HEK293T (cell line): ENCODE data around the gene BAHD1.

Source experiments
- CTCF ChIA-PET: fragments of 350-600 bp; formaldehyde crosslinking; extraction: SDS; loops from one replicate; lab custom pipeline; 2021; ENCODE audit warnings: antibody characterized with exemption, inconsistent platforms; lab: Yijun Ruan, JAX
- POLR2A ChIA-PET: fragments of 350-600 bp; formaldehyde crosslinking; extraction: SDS; loops from one replicate; lab custom pipeline; 2020; ENCODE audit warnings: antibody characterized with exemption, inconsistent platforms; lab: Yijun Ruan, JAX
- DNase-seq: peaks from one replicate; pipeline ENCODE4 v3.0.0; 2012; ENCODE audit warnings: mixed read lengths; ENCODE audit errors: extremely low spot score
- ARNT ChIP-seq: fragments of 450-650 bp; IDR thresholded peaks from 2 replicates; pipeline ENCODE4 v1.6.1; 2017; ENCODE audit warnings: mild to moderate bottlenecking
- BHLHE40 ChIP-seq: fragments of 450-650 bp; IDR thresholded peaks from 2 replicates; pipeline ENCODE4 v1.6.1; 2016; ENCODE audit warnings: mild to moderate bottlenecking, moderate library complexity, borderline replicate concordance
- CTBP1 ChIP-seq: fragments of 450-650 bp; IDR thresholded peaks from 2 replicates; pipeline ENCODE4 v1.6.1; 2016; ENCODE audit warnings: borderline replicate concordance
- ELF4 ChIP-seq: fragments of 450-650 bp; IDR thresholded peaks from 2 replicates; pipeline ENCODE4 v1.6.1; 2017; ENCODE audit warnings: antibody characterized with exemption
- FOXA1 ChIP-seq: fragments of 450-650 bp; IDR thresholded peaks from 2 replicates; pipeline ENCODE4 v1.6.1; 2016; ENCODE audit warnings: mild to moderate bottlenecking
- FOXK2 ChIP-seq: fragments of 450-650 bp; IDR thresholded peaks from 2 replicates; pipeline ENCODE4 v1.6.1; 2016; ENCODE audit warnings: mild to moderate bottlenecking
- FOXM1 ChIP-seq: fragments of 450-650 bp; IDR thresholded peaks from 2 replicates; pipeline ENCODE4 v1.6.1; 2017; ENCODE audit warnings: mild to moderate bottlenecking, borderline replicate concordance
- HDGF ChIP-seq: fragments of 450-650 bp; IDR thresholded peaks from 2 replicates; pipeline ENCODE4 v1.6.1; 2017; ENCODE audit warnings: antibody characterized with exemption, borderline replicate concordance
- L3MBTL2 ChIP-seq: fragments of 450-650 bp; conservative IDR thresholded peaks from 2 replicates; pipeline ENCODE4 v1.6.1; 2016; ENCODE audit warnings: mild to moderate bottlenecking
- LEF1 ChIP-seq: fragments of 450-650 bp; IDR thresholded peaks from 2 replicates; pipeline ENCODE4 v1.6.1; 2017; ENCODE audit warnings: mild to moderate bottlenecking, borderline replicate concordance
- NFRKB ChIP-seq: fragments of 450-650 bp; IDR thresholded peaks from 2 replicates; pipeline ENCODE4 v1.6.1; 2016; ENCODE audit warnings: mild to moderate bottlenecking, moderate library complexity
- PKNOX1 ChIP-seq: fragments of 450-650 bp; IDR thresholded peaks from 2 replicates; pipeline ENCODE4 v1.6.1; 2016
- SP1 ChIP-seq: fragments of 450-650 bp; IDR thresholded peaks from 2 replicates; pipeline ENCODE4 v1.6.1; 2017
- SUZ12 ChIP-seq: fragments of 450-650 bp; IDR thresholded peaks from 2 replicates; pipeline ENCODE4 v1.6.1; 2016; ENCODE audit warnings: mild to moderate bottlenecking
- TARDBP ChIP-seq: fragments of 450-650 bp; IDR thresholded peaks from 2 replicates; pipeline ENCODE4 v1.6.1; 2016
- ZNF384 ChIP-seq: fragments of 450-650 bp; IDR thresholded peaks from 2 replicates; pipeline ENCODE4 v1.6.1; 2016

BAHD1 gene

GRCh38 chr15:40465939-40466338 is 25.2 kb downstream of the BAHD1 start:
- TF ChIP-seq TARDBP, result no peak
- TF ChIP-seq BHLHE40, result no peak
- TF ChIP-seq ZNF384, result no peak
- TF ChIP-seq SP1, result no peak
- no peak for TF ChIP-seq LEF1
- no peak for TF ChIP-seq L3MBTL2
- TF ChIP-seq CTBP1, result no peak
- TF ChIP-seq SUZ12, result no peak
- no peak for TF ChIP-seq FOXM1
- no peak for TF ChIP-seq NFRKB
- no peak for TF ChIP-seq ELF4
- TF ChIP-seq ARNT, result no peak
- TF ChIP-seq FOXA1, result no peak
- no peak for TF ChIP-seq HDGF
- CTCF ChIA-PET, result no interaction called here

GRCh38 chr15:40466426-40467260 is 25.9 kb downstream of the BAHD1 start:
- TF ChIP-seq BHLHE40 (no peak), HDGF (no peak), L3MBTL2 (no peak)
- POLR2A ChIA-PET, result no interaction called here
- no peak for DNase-seq
- CTCF ChIA-PET, result no interaction called here

More at GRCh38 chr15:40465939-40466338, 25.2 kb downstream of the BAHD1 start:
- POLR2A ChIA-PET, result no interaction called here
- no peak for DNase-seq

GRCh38 chr15:40467261-40467615 is 26.5 kb downstream of the BAHD1 start:
- TF ChIP-seq ELF4 (no peak), HDGF (no peak), ZNF384 (no peak), CTBP1 (no peak), ARNT (no peak), SP1 (no peak), LEF1 (no peak), L3MBTL2 (no peak), TARDBP (no peak), BHLHE40 (no peak), NFRKB (no peak), PKNOX1 (no peak), SUZ12 (no peak), FOXK2 (no peak), FOXA1 (no peak), FOXM1 (no peak)
- DNase-seq, result no peak
- POLR2A ChIA-PET, result no interaction called here
- CTCF ChIA-PET, result no interaction called here

GRCh38 chr15:40468898-40469331 is 28.2 kb downstream of the BAHD1 start:
- ChIA-PET CTCF (no interaction called here), POLR2A (interaction anchor here (1.4 kb wide), 1 partner anchor 12 kb away, joined by 3 read pairs; no protein-coding TSS in a partner anchor)
- DNase-seq, result no peak
- TF ChIP-seq CTBP1, result no peak
- TF ChIP-seq ZNF384, result no peak
- TF ChIP-seq FOXK2, result no peak
- no peak for TF ChIP-seq HDGF
- no peak for TF ChIP-seq ARNT
- no peak for TF ChIP-seq PKNOX1
- TF ChIP-seq L3MBTL2, result no peak
- TF ChIP-seq BHLHE40, result no peak
- TF ChIP-seq FOXM1, result no peak
- TF ChIP-seq SUZ12, result no peak
- no peak for TF ChIP-seq SP1
- TF ChIP-seq ELF4, result no peak
- TF ChIP-seq NFRKB, result no peak
- no peak for TF ChIP-seq TARDBP
- no peak for TF ChIP-seq LEF1
- no peak for TF ChIP-seq FOXA1

GRCh38 chr15:40469776-40470390 is 29.1 kb downstream of the BAHD1 start:
- DNase-seq, result no peak
- ChIA-PET POLR2A (interaction anchor here (0.6 to 1.5 kb wide), 5 partner anchors 12 to 99 kb away, joined by 3 to 4 read pairs (median 3); partner anchors contain the start of genes IVD and RPUSD2), CTCF (no interaction called here)
- TF ChIP-seq NFRKB (no peak), FOXM1 (no peak), SP1 (no peak), ELF4 (no peak), ZNF384 (no peak), CTBP1 (no peak), TARDBP (no peak), L3MBTL2 (no peak), LEF1 (no peak), PKNOX1 (no peak), ARNT (no peak), FOXK2 (no peak), BHLHE40 (no peak), SUZ12 (no peak), HDGF (no peak), FOXA1 (no peak)
